Epithelial cell of proximal tubule (primary cell): ENCODE measurements around the gene TNFRSF9. TPM values are rescaled to one million over a fixed set of nuclear protein-coding genes. Genes with fewer than 3 reads are reported as not detected.

Source experiments
- DNase-seq: peaks from one replicate; pipeline ENCODE4 v3.0.0-alpha.2; 2011; ENCODE audit warnings: low read depth
- H3K4me3 ChIP-seq: 2 replicates; pipeline ENCODE4 v1.5.1; 2011; ENCODE audit warnings: low read depth, mild to moderate bottlenecking, low read length
- total RNA-seq: library from RNA; depleted of rRNA; stranded (reverse); fragments of >200 nt; gene quantifications from 2 replicates; pipeline ENCODE4 v1.2.3, GENCODE V29; 2015
- TF ChIP-seq, protein P1 (sequence below): conservative IDR thresholded peaks from 2 replicates; pipeline ENCODE4 v1.5.1; 2012; ENCODE audit warnings: low read depth, mild to moderate bottlenecking, low read length

TNFRSF9 gene
- total RNA-seq = 0.69 and 1.4 TPM in 2 replicates

DNA sequence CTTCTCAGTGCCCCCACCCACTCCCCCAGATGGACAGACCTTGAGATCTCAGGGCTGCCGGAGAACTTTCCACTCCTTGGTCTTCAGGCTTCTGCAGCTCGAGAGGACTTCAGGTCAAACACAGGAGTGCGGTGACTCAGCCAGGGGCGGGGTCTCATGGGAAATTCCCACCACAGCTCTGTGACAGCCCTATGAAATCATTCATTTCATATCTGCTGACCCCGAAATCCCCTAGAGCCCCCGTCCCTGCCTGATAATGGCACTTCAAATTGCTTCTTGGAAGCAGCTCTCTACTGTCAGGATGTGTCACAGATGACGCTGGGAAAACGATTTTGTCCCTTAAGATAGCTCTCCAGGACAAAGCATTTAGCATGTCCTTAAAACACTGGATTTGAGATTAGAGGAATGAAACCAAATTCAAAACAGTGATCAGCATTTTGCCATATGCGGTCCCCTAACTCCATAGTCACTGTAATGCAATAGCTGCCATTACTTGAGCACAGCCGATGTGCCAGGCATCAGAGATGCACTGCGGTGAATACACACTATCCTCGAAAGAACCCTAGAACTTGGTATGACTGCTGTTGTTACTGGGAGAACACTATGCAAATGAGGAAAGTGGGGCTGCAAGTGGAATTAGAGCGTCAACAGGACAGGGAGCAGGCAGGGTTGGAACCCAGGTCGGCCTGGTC is at the start of gene TNFRSF9:
TSS of gene TNFRSF9 (minus strand) at position 95 of the 692 bp plus-strand sequence. CDS start 845 bp downstream, outside the sequence.
- DNase-seq = no peak
- H3K4me3 ChIP-seq = no peak within 1 kb of the TSS
- TF ChIP-seq, protein P1, sequence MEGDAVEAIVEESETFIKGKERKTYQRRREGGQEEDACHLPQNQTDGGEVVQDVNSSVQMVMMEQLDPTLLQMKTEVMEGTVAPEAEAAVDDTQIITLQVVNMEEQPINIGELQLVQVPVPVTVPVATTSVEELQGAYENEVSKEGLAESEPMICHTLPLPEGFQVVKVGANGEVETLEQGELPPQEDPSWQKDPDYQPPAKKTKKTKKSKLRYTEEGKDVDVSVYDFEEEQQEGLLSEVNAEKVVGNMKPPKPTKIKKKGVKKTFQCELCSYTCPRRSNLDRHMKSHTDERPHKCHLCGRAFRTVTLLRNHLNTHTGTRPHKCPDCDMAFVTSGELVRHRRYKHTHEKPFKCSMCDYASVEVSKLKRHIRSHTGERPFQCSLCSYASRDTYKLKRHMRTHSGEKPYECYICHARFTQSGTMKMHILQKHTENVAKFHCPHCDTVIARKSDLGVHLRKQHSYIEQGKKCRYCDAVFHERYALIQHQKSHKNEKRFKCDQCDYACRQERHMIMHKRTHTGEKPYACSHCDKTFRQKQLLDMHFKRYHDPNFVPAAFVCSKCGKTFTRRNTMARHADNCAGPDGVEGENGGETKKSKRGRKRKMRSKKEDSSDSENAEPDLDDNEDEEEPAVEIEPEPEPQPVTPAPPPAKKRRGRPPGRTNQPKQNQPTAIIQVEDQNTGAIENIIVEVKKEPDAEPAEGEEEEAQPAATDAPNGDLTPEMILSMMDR = no peak

- H3K4me3 ChIP-seq = no peak overlapping the region
- TF ChIP-seq, protein P1 = no peak
- no peak for DNase-seq
Measured at GRCh38 chr1:7989762-7990428, 49.3 kb upstream of the TNFRSF9 start.

- no peak for DNase-seq
- TF ChIP-seq, protein P1 = no peak
- H3K4me3 ChIP-seq = no peak overlapping the region
Measured at GRCh38 chr1:7988576-7988975, 47.9 kb upstream of the TNFRSF9 start.

DNA sequence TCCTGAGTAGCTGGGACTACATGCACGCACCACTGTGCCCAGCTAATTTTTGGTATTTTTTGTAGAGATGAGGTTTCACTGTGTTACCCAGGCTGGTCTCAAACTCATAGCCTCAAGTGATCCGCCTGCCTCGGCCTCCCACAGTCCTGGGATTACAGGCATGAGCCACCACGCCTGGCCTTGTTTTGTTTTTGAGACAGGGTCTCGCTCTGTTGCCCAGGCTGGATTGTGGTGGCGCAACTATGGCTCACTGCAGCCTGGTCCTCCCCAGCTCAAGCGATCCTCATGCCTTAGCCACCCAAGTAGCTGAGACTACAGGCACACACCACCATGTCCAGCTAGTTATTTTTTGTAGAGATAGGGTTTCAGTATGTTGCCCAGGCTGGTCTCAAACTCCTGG is 46.9 kb upstream of the TNFRSF9 start:
- no peak for DNase-seq
- TF ChIP-seq, protein P1 = no peak
- H3K4me3 ChIP-seq = no peak overlapping the region

- no peak for DNase-seq
- no peak overlapping the region for H3K4me3 ChIP-seq
- TF ChIP-seq, protein P1 = no peak
Measured at GRCh38 chr1:7985851-7986612, 45.4 kb upstream of the TNFRSF9 start.

DNA sequence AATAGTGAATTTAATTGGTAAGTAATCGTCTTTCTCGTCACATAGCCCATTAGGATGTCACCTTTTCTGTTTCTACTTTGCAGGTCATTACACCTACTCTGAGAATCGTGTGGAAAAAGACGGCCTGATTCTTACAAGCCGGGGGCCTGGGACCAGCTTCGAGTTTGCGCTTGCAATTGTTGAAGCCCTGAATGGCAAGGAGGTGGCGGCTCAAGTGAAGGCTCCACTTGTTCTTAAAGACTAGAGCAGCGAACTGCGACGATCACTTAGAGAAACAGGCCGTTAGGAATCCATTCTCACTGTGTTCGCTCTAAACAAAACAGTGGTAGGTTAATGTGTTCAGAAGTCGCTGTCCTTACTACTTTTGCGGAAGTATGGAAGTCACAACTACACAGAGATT is 44.2 kb upstream of the TNFRSF9 start:
- TF ChIP-seq, protein P1 = no peak
- no peak for DNase-seq
- H3K4me3 ChIP-seq = no peak overlapping the region
